ENCODE measurements around the gene CACYBP. TPM values are rescaled to one million over a fixed set of nuclear protein-coding genes. Genes with fewer than 3 reads are reported as not detected.

The CACYBP gene
- total and polyA plus RNA-seq, 2 experiments from 2014 or later: 209 to 453 TPM

- Histone ChIP-seq H4K20me1 (replicated peaks; ENCODE audit: insufficient read depth) (peaks cover 8% of the 10 kb centered on the region), H3K4me3 (no peak overlapping the region), H3K79me2 (replicated peaks; ENCODE audit: insufficient read depth) (peaks cover 10% of the 10 kb centered on the region; the same call in 1 of the 2 replicates), H3K36me3 (ENCODE audit: insufficient read depth) (peaks cover 75% of the 10 kb centered on the region), H3K27ac (ENCODE audit: low read depth) (no peak overlapping the region), H3F3A (replicated peaks; ENCODE audit: low read depth) (peaks cover 12% of the 10 kb centered on the region), H3K9me2 (ENCODE audit: insufficient read depth) (no peaks in the 10 kb centered on the region), H2AFZ (no peak overlapping the region), H3K27me3 (ENCODE audit: insufficient read depth) (no peaks in the 10 kb centered on the region), H3K4me2 (no peak overlapping the region), H3K4me1 (ENCODE audit: insufficient read depth) (no peaks in the 10 kb centered on the region)
- Mint-ChIP-seq H3K4me1 (no peaks in the 10 kb centered on the region), H3K4me3 (no peak overlapping the region), H3K27me3 (ENCODE audit: insufficient read depth, low read depth, poor library complexity) (no peaks in the 10 kb centered on the region), H3K36me3 (ENCODE audit: low read depth) (peaks cover 73% of the 10 kb centered on the region), H3K27ac (no peak overlapping the region), H3K9me3 (no peaks in the 10 kb centered on the region)
- ATAC-seq (no peak), DNase-seq (ENCODE audit: low spot score) (no peak)
- TF ChIP-seq POLR2AphosphoS5 (IDR thresholded peaks at IDR 0.05; ENCODE audit: low read depth): no peak
- no peak for TF ChIP-seq JUNB (IDR thresholded peaks at IDR 0.05; ENCODE audit: unreplicated experiment)
Measured at GRCh38 chr1:174974711-174975119, 25.0 kb upstream of the CACYBP start.

- Histone ChIP-seq H3K79me2 (replicated peaks; ENCODE audit: insufficient read depth) (peaks cover 10% of the 10 kb centered on the region; the same call in 1 of the 2 replicates), H3K4me2 (no peak overlapping the region), H3K4me1 (ENCODE audit: insufficient read depth) (no peaks in the 10 kb centered on the region), H3F3A (replicated peaks; ENCODE audit: low read depth) (peaks cover 12% of the 10 kb centered on the region), H3K9me2 (ENCODE audit: insufficient read depth) (no peaks in the 10 kb centered on the region), H2AFZ (no peak overlapping the region), H3K36me3 (ENCODE audit: insufficient read depth) (peaks cover 76% of the 10 kb centered on the region), H3K4me3 (no peak overlapping the region), H3K27ac (ENCODE audit: low read depth) (peak overlapping the region; percentile 59), H4K20me1 (replicated peaks; ENCODE audit: insufficient read depth) (peaks cover 8% of the 10 kb centered on the region), H3K27me3 (ENCODE audit: insufficient read depth) (no peaks in the 10 kb centered on the region)
- no peak for DNase-seq (ENCODE audit: low spot score)
- peaks cover 78% of the 10 kb centered on the region for H3K36me3 Mint-ChIP-seq (ENCODE audit: low read depth)
- H3K4me3 Mint-ChIP-seq: no peak overlapping the region
- H3K4me1 Mint-ChIP-seq: no peaks in the 10 kb centered on the region
- peak overlapping the region; percentile 24 for H3K27ac Mint-ChIP-seq
- H3K9me3 Mint-ChIP-seq: no peaks in the 10 kb centered on the region
- ATAC-seq: no peak
- no peaks in the 10 kb centered on the region for H3K27me3 Mint-ChIP-seq (ENCODE audit: insufficient read depth, low read depth, poor library complexity)
- TF ChIP-seq STAT1 (IDR thresholded peaks at IDR 0.05; ENCODE audit: unreplicated experiment) (no peak), ZNF114 (CRISPR knock-in tag; IDR thresholded peaks at IDR 0.05) (no peak), ETS1 (IDR thresholded peaks at IDR 0.05) (no peak), POLR2AphosphoS5 (IDR thresholded peaks at IDR 0.05; ENCODE audit: low read depth) (no peak), CREB1 (CRISPR knock-in tag; IDR thresholded peaks at IDR 0.05; ENCODE audit: low read depth) (no peak), EZH2phosphoT487 (IDR thresholded peaks at IDR 0.05; ENCODE audit: unreplicated experiment) (no peak), ZNF462 (CRISPR knock-in tag; IDR thresholded peaks at IDR 0.05) (no peak), EZH2 (IDR thresholded peaks at IDR 0.05; ENCODE audit: low read depth, unreplicated experiment) (no peak), CTCF (conservative IDR thresholded peaks at IDR 0.05; ENCODE audit: low read depth in 2 of 2) (no peak), JUNB (IDR thresholded peaks at IDR 0.05; ENCODE audit: unreplicated experiment) (no peak), NANOG (IDR thresholded peaks at IDR 0.05; ENCODE audit: borderline replicate concordance) (no peak)
Measured at GRCh38 chr1:174975764-174976163, 24.0 kb upstream of the CACYBP start.
